Measurements from ENCODE around the gene REN.

REN gene

GRCh38 chr1:204180133-204180532 lies 14.0 kb upstream of the REN start:
- DNase-seq (ENCODE audit: low read depth) = no peak
- TF ChIP-seq, protein P1, sequence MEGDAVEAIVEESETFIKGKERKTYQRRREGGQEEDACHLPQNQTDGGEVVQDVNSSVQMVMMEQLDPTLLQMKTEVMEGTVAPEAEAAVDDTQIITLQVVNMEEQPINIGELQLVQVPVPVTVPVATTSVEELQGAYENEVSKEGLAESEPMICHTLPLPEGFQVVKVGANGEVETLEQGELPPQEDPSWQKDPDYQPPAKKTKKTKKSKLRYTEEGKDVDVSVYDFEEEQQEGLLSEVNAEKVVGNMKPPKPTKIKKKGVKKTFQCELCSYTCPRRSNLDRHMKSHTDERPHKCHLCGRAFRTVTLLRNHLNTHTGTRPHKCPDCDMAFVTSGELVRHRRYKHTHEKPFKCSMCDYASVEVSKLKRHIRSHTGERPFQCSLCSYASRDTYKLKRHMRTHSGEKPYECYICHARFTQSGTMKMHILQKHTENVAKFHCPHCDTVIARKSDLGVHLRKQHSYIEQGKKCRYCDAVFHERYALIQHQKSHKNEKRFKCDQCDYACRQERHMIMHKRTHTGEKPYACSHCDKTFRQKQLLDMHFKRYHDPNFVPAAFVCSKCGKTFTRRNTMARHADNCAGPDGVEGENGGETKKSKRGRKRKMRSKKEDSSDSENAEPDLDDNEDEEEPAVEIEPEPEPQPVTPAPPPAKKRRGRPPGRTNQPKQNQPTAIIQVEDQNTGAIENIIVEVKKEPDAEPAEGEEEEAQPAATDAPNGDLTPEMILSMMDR (conservative IDR thresholded peaks at IDR 0.05; ENCODE audit: low read depth, low read length) = no peak
- H3K4me3 ChIP-seq (ENCODE audit: low read length) = no peak overlapping the region

- TF ChIP-seq, protein P1 (conservative IDR thresholded peaks at IDR 0.05; ENCODE audit: low read depth, low read length) = no peak
- H3K4me3 ChIP-seq (ENCODE audit: low read length) = no peak overlapping the region
- DNase-seq (ENCODE audit: low read depth) = no peak
Observed at GRCh38 chr1:204178487-204179281, 12.5 kb upstream of the REN start.

DNA sequence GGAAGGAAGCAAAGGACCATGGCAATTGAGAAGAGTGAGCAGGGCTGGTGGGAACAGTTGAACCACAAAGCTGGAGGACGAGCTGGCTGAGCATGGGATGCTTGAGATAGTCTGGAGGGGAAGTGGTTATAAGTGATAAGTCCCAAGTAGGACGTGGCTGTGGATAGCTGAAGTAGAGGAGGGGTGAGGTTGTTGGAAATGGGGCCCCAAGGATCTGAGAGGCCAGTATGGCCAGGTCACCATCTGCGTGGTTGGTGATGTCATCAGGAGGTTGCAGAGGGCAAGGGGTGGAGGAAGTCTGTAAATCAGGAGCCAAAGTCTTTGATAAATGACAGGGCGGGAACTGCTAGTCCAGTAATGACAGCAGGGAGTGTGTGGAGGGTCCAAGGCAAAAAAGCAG lies 11.0 kb upstream of the REN start:
- no peak overlapping the region for H3K4me3 ChIP-seq (ENCODE audit: low read length)
- TF ChIP-seq, protein P1 (conservative IDR thresholded peaks at IDR 0.05; ENCODE audit: low read depth, low read length) = no peak
- no peak for DNase-seq (ENCODE audit: low read depth)

GRCh38 chr1:204176049-204176448 lies 9.9 kb upstream of the REN start:
- H3K4me3 ChIP-seq (ENCODE audit: low read length) = no peak overlapping the region
- TF ChIP-seq, protein P1 (conservative IDR thresholded peaks at IDR 0.05; ENCODE audit: low read depth, low read length) = no peak

GRCh38 chr1:204174958-204175357 lies 8.8 kb upstream of the REN start:
- no peak overlapping the region for H3K4me3 ChIP-seq (ENCODE audit: low read length)
- TF ChIP-seq, protein P1 (conservative IDR thresholded peaks at IDR 0.05; ENCODE audit: low read depth, low read length) = no peak
- DNase-seq (ENCODE audit: low read depth) = no peak

More at GRCh38 chr1:204176049-204176448, 9.9 kb upstream of the REN start:
- no peak for DNase-seq (ENCODE audit: low read depth)

GRCh38 chr1:204172404-204173029 lies 6.4 kb upstream of the REN start:
- TF ChIP-seq, protein P1 (conservative IDR thresholded peaks at IDR 0.05; ENCODE audit: low read depth, low read length) = no peak
- no peak for DNase-seq (ENCODE audit: low read depth)
- no peak overlapping the region for H3K4me3 ChIP-seq (ENCODE audit: low read length)

GRCh38 chr1:204171751-204172178 lies 5.6 kb upstream of the REN start:
- no peak overlapping the region for H3K4me3 ChIP-seq (ENCODE audit: low read length)
- TF ChIP-seq, protein P1 (conservative IDR thresholded peaks at IDR 0.05; ENCODE audit: low read depth, low read length) = no peak
- DNase-seq (ENCODE audit: low read depth) = no peak

Measured in retinal pigment epithelial cell (primary cell).